GM12865 (cell line): ENCODE results near the gene SPATA6.
"Not testable (repeated sequence)": the region's sequence is repeated elsewhere in the genome, so short reads cannot be mapped to it uniquely, and the experiment has no call there.

Source experiments
- DNase-seq: peaks from one replicate; pipeline ENCODE4 v3.0.0; 2010; ENCODE audit warnings: low read depth
- H3K4me3 ChIP-seq: 2 replicates; pipeline ENCODE4 v1.5.1; 2011; ENCODE audit warnings: mild to moderate bottlenecking, low read depth, low read length, control low read depth
- CTCF ChIP-seq: IDR thresholded peaks from 2 replicates; pipeline ENCODE4 v1.5.1; 2011; ENCODE audit warnings: low read length, control low read depth, low read depth, inconsistent platforms; ENCODE audit not compliant: insufficient read depth; ENCODE audit errors: missing control alignments

Gene SPATA6

GRCh38 chr1:48309564-48310082, 162.4 kb downstream of the SPATA6 start:
- no peak for DNase-seq
- no peak overlapping the region for H3K4me3 ChIP-seq
- no peak for TF ChIP-seq CTCF

GRCh38 chr1:48302652-48303051, 169.4 kb downstream of the SPATA6 start:
- no peak for TF ChIP-seq CTCF
- no peak for DNase-seq
- H3K4me3 ChIP-seq: no peak overlapping the region

DNA sequence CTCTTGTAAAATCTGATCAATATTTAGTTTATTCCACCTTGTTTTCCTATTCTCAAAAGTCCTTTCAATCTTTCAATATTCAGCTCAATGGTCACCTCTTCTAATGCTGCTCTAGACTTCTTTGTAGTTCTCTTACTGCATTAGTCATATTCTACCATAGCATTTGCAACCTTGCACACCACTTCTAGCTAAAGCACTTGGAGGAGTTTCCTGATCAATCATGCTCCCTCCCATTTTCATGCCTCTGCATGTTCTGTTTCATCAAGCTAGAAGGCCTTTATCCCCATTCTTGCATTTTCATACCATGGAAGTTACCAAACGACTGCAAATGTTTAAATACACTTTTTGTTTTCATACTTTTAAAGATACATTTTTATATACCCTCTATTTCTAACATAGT, 177.3 kb downstream of the SPATA6 start:
- no peak overlapping the region for H3K4me3 ChIP-seq
- no peak for TF ChIP-seq CTCF
- DNase-seq: no peak

DNA sequence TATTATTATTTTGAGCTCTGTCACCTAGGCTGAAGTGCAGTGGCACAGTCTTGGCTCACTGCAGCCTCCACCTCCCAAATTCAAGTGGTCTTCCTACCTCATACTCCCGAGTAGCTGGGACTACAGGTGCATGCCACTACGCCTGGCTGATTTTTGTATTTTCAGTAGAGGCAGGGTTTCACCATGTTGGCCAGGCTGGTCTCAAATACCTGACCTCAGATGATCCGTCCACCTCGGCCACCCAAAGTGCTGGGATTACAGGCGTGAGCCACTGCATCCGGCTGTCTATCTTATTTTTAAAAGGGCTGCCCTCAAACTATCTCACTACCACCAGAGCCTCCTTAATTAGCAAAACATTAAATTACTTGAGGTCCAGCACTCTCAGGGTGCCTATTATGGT, 177.9 kb downstream of the SPATA6 start:
- DNase-seq, H3K4me3 ChIP-seq: not testable (repeated sequence)

DNA sequence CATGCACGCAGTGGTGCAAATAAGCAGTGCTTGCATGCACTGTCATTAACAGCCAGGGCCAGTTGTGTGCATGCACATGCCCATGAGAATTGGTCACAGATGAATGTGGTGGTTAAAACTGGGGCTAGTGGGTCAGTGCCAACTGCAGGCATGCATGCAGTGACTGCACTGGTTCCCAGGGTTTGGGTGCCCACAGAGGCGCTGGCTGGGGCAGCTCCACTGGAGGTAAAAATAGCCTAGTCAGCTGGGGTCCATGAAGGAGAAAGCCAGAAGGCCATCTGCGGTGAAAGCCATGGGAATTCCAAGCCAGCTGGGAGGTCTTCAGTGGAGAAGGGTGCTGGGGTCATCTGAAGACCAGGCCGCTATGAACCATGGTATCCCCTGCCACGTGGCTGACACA, 179.3 kb downstream of the SPATA6 start:
- no peak for TF ChIP-seq CTCF
- no peak overlapping the region for H3K4me3 ChIP-seq
- DNase-seq: no peak

DNA sequence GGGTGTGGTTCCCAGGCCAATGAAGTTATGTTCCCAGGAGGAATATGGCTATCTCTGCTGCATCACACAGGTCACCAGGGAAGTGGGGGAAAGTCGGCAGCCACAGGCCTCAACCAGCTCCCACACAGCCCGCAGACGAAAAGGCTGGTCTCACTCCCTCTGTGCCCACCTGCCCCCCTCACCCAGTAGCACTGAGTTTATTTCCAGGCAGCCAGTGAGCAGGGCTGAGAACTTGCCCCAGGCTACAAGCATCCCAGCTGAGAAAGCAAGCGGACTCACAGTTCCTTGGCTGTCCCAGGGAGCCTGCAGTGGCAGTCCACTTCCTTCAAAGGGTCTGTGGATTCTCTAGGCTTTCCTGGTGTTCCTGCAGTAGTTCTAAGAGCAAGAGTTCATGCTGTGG, 180.6 kb downstream of the SPATA6 start:
- H3K4me3 ChIP-seq: no peak overlapping the region
- DNase-seq: no peak

GRCh38 chr1:48285525-48285924, 186.5 kb downstream of the SPATA6 start:
- DNase-seq: no peak
- no peak for TF ChIP-seq CTCF
- H3K4me3 ChIP-seq: no peak overlapping the region

More for the DNA sequence above, 180.6 kb downstream of the SPATA6 start:
- TF ChIP-seq CTCF: no peak

- not testable (repeated sequence) for DNase-seq, H3K4me3 ChIP-seq
Measured at GRCh38 chr1:48284696-48285420, 187.1 kb downstream of the SPATA6 start.

DNA sequence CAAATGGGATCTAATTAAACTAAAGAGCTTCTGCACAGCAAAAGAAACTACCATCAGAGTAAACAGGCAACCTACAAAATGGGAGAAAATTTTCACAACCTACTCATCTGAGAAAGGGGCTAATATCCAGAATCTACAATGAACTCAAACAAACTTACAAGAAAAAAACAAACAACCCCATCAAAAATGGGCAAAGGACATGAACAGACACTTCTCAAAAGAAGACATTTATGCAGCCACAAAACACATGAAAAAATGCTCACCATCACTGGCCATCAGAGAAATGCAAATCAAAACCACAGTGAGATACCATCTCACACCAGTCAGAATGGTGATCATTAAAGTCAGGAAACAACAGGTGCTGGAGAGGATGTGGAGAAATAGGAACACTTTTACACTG, 189.7 kb downstream of the SPATA6 start:
- DNase-seq, H3K4me3 ChIP-seq: not testable (repeated sequence)

DNA sequence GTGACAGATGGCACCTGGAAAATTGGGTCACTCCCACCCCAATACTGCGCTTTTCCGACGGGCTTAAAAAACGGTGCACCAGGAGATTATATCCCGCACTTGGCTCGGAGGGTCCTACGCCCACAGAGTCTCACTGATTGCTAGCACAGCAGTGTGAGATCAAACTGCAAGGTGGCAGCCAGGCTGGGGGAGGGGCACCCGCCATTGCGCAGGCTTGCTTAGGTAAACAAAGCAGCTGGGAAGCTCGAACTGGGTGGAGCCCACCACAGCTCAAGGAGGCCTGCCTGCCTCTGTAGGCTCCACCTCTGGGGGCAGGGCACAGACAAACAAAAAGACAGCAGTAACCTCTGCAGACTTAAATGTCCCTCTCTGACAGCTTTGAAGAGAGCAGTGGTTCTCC, 194.6 kb downstream of the SPATA6 start:
- not testable (repeated sequence) for H3K4me3 ChIP-seq, DNase-seq
